Stimulated activated CD4-positive, alpha-beta T cell treated with anti-CD3 and anti-CD28 coated beads, Interleukin-1b, Interleukin-23, amount 100 ng/mL, for 48 hours (primary cell): ENCODE measurements around the gene GPRC5A.
"Not testable (repeated sequence)": the region's sequence is repeated elsewhere in the genome, so short reads cannot be mapped to it uniquely, and the experiment has no call there.

Experiments
- DNase-seq: peaks from one replicate; pipeline ENCODE4 v3.0.0-alpha.2; 2020

The GPRC5A gene

DNA sequence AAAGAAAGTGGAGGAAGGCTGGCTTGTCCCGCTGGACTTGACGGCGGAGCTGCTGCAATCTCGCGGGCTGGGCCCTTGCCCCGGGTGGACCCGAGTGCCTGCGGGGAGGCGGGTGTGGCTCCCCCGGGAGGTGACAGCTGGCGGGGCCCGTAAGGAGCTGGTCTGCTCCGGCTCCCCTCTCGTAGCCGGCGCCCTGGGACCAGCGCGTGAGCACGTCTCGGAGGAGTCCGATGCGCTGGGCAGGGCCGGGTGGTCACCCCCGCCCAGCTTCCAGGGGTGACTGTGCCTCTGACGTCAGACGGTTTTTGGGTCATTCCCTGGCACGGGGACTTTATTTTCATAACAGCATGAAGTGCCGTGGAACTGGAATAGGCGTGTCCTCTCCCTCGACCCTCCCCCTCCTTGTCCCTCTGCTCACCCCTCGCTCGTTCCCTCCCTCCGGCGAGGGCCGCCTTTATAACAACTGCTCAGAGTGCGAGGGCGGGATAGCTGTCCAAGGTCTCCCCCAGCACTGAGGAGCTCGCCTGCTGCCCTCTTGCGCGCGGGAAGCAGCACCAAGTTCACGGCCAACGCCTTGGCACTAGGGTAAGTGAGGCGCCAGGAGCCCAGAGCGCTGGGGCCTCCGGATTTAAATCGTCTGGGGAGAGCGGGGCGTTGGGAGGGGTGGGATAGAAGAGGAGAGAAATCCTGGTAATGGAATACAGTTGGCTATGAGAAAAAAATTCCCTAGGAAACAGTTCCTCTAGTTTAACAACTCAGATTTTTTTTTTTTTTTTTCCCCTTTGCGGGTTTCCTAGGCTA, at the start of gene GPRC5A:
TSS of gene GPRC5A (plus strand) at position 483 of the 801 bp plus-strand sequence. CDS start 16,688 bp downstream, outside the sequence.
- DNase-seq, result peak; percentile 30

DNA sequence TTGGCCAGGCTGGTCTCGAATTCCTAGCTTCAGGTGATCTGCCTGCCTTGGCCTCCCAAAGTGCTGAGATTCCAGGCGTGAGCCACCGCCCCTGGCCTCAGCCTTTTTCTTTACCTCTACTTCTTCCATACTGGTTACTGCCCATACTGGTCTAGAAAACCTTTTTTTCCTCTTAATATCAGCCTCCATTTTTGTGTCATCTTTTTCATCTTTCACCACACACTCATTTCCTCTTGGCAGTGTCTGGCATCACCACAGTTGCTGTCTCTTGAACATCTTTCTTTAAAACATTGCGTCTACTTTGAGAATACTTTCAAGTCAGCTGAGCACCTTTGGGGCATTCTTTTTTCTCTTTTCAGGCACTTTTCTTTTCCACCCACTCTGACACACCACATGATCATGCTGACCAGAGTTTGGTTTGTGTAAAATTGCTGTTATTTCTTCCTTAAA, 45.5 kb upstream of the GPRC5A start:
- no peak for DNase-seq

DNA sequence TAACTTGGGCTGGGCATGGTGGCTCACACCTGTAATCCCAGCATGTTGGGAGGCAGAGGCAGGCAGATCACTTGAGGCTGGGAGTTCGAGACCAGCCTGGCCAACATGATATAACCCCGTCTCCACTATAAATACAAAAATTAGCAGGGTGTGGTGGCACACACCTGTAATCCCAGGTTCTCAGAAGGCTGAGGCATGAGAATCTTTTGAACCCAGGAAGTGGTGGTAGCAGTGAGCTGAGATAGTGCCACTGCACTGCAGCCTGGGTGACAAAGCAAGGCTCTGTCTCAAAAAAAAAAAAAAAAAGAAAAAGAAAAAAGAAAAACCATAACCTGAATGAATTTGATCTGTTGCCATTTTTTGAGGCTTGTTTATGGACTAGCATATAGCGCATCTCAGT, 44.6 kb upstream of the GPRC5A start:
- not testable (repeated sequence) for DNase-seq

GRCh38 chr12:12853435-12853834, 37.9 kb upstream of the GPRC5A start:
- no peak for DNase-seq

DNA sequence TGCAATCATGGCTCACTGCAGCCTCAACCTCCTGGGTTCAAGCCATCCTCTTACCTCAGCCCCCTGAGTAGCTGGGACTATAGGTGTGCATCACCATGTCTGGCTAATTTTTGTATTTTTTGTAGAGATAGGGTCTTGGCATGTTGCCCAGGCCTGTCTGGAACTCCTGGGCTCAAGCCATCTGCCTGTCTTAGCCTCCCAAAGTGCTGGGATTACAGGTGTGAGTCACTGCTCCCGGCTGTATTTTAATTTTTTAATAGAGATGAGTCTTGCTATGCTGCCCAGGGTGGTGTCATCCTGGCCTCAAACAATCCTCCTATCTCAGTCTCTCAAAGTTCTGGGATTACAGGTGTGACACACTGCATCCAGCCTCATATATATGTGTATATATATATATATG, 31.7 kb upstream of the GPRC5A start:
- DNase-seq, result no peak

DNA sequence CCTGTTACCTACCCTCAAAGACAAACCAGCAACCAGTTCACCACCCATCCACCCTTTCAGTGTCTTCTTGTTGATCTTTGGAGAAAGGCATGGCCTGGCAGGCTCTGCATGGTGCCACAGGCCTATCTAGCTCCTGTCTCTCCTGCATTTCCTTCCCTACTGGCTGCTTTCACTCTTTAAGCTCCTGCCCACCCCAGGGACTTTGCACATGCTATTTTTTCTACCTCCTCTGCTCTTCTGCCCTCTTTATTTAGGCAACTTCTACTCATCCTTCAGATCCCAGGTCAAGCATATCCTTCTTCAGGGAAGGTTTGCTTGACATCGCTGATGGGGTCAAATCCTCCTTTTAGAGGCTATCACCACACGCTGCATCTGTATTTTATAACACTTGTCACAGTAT, 27.1 kb upstream of the GPRC5A start:
- DNase-seq, result no peak

DNA sequence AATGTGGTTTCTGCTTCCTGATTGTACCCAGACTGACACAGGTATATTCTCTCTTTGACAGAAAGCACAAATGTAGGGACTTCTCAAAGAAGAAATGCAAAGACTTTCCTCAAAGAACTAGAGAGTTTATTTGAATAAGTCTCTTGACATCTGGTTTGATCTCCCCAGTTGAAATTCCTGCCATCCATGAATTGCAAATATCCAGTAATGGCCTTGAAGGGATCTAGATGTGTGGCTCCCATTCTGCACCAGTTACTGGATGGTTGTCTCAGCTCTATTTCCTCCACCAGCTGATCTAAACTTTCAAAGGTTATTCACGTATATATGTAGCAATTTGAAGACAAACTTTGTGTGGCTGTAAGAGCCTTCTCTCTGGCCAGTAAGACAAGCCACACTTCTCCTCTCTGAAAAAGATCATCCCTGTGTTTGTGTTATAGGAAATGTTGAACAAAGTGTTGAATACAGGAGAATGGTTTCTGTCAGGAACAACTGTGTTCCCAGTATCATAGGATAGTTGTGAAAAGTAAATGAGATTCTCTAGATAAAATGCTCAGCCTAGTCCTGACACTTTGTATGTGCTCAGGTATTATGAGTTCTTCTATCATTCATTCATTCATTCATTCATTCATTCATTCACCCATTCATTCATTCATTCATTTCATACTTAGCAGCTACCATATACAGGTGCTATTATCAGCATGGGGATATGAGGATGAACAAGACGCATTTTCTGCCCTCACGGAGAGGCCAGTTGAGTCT, 22.7 kb upstream of the GPRC5A start:
- no peak for DNase-seq

- no peak for DNase-seq
Measured at GRCh38 chr12:12870465-12870864, 20.9 kb upstream of the GPRC5A start.

- DNase-seq, result no peak
Measured at GRCh38 chr12:12871587-12872138, 19.7 kb upstream of the GPRC5A start.

- no peak for DNase-seq
Measured at GRCh38 chr12:12872139-12872933, 19.0 kb upstream of the GPRC5A start.

GRCh38 chr12:12872934-12873275, 18.5 kb upstream of the GPRC5A start:
- no peak for DNase-seq

- DNase-seq, result no peak
Measured at GRCh38 chr12:12874029-12874428, 17.3 kb upstream of the GPRC5A start.

DNA sequence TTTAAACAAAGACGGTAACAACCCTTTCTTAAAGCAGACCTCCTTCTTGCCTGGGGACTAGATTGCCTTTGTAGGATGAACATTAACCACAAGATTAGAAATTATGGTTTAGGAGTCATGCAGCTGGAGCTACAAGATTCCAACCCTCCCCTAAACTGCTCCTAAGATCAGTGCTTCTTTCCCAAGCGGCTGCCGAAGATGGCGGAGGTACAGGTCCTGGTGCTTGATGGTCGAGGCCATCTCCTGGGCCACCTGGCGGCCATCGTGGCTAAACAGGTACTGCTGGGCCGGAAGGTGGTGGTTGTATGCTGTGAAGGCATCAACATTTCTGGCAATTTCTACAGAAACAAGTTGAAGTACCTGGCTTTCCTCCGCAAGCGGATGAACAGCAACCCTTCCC, 16.1 kb upstream of the GPRC5A start:
- DNase-seq, result not testable (repeated sequence)

DNA sequence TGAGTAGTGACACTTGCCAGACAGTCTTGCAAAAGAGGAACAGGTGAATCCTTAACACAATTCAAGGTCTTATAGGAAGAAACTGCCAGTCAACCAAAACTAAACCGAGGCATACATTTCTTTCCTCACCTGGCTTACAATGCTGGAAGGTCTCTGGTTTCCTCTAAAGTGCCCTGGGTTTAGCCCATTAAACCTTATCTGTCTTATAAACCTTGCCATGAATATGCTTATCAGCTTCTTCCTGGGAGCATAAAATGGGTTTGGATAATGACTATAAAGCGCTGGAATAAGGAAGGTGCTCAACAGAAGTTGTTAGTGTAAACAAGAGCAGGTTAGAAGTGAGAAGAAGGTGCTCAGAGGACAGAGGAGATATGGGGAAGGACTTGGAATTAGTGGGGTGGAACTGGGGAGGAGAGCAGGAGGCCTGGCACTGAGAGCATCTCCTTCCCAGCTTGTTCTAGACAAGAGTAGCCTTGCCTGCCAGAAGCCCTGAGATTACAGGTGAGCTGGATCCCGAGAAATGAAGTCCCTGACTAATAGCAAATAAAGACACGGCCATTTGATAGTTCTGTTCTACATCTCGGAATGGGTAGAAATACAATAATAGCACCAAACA, 14.1 kb upstream of the GPRC5A start:
- no peak for DNase-seq

DNA sequence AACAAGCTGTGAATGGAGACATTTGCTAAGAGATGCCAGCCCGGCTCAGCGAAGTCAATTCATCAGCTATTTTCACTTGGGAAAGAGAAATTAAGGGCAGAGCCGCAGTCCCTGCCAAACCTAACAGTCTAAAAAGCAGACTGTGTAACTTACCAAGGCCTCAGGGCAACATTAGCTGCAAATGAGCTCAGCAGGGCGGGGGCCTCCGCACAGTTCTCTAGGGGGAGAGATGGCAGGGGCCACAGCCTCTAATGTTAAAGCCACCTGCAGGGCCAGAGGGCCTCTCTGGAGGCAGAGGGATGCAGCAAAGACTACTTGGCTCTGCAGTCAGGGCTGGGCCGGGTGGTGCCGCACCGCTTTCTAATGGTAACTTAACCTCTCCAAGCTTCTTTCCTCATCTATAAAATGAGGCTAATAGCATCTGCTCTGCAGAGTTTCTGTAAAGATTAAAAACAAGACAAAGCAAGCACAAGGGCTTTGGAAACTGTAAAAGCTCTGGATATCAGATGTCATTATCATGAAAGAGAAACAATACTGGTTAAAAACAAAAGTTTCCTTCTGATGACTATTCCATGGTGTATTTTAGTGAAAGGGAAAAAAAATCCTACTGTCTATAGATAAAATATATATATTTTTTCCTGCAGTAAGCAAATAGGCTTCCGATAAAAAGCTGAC, 13.4 kb upstream of the GPRC5A start:
- DNase-seq, result no peak

DNA sequence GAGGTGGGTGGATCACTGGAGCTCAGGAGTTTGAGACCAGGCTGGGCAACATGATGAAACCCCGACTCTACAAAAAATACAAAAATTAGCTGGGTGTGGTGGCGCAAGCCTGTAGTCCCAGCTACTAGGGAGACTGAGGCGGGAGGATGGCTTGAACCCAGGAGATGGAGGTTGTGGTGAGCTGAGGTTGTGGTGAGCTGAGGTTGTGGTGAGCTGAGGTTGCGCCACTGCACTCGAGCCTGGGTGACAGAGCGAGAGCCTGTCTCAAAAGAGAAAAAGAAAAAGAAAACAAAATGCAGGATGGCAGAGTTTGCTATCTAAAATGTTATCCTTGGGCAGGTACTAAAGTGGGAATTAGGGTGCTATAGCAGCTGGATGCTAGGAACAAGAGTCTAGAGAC, 10.8 kb upstream of the GPRC5A start:
- DNase-seq, result no peak

DNA sequence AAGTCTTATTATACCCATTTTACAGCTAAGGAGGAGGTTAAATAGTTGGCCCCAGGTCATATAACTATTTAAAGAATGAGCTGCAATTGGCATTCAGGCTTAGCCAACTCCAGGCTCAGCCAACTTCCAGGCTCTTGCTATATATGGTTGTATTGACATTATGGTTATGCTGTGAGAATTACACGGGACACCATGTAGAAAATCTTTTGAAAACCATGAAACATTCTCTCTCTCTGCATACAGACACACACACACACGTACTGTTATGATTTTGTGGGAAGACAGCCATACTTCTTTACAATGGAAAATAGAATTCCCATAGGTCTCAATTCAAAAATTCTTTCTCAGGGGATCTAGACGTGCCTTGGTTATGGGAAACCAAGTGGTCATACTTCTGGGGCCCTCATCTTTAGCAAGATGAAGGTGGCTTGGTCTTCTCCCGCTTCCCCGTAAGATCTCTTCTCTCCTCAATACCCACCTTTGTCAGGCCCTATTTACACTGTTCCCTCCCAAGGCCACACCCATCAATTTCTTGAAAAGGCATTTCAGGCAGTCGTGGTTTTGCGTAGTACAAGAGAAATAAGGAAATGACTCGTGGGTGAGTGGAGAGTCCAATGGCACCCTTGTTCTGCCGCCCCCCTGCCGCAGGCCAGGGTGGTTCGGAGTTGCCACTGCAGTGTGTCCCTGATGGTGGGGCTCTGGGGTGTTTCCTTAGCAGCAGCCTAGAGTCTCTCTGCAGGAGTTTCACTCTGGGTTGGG, 10.0 kb upstream of the GPRC5A start:
- DNase-seq, result no peak

DNA sequence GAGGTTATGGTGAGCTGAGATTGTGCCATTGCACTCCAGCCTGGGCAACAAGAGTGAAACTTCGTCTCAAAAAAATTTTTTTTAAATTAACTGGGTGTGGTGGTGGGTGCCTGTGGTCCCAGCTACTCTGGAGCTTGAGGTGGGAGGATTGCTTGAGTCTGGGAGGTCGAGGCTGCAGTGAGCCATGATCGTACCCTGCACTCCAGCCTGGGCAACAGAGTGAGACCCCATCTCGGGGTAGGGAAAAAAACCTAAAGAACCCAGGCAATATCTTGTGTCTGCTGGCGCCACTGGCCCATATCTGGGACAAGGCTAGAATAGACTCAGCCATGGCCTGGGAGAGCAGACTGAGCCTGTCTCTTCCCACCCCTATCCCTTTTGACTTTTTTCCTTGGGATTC, 9.1 kb upstream of the GPRC5A start:
- DNase-seq, result no peak

DNA sequence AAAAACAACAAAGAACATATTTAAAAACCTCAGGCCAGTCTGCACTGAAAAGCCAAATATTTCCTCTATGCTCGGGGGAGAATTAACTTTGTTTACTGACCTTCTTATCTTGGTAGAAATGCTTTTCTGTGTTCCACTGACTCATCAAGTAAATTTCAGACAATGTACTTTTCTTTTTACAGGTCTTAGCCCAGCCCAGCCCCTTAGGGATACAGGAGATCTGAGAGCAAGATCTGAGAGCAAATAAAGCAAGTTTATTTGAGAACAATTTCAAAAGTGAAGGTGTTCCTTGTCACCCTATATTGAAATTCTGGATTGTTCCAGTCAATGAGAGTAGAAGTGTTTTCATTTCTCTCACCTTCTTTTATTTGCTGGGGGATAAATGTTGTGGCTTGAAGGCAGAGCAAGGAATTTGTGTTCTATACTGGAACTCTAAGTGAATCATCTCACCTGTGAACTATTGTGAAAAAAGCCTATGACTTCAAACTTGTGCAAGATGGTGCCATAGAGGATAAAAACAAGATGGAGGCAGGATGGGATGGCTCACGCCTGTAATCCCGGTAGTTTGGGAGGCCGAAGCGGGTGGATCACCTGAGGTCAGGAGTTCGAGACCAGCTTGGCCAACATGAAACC, 7.9 kb upstream of the GPRC5A start:
- DNase-seq, result no peak

DNA sequence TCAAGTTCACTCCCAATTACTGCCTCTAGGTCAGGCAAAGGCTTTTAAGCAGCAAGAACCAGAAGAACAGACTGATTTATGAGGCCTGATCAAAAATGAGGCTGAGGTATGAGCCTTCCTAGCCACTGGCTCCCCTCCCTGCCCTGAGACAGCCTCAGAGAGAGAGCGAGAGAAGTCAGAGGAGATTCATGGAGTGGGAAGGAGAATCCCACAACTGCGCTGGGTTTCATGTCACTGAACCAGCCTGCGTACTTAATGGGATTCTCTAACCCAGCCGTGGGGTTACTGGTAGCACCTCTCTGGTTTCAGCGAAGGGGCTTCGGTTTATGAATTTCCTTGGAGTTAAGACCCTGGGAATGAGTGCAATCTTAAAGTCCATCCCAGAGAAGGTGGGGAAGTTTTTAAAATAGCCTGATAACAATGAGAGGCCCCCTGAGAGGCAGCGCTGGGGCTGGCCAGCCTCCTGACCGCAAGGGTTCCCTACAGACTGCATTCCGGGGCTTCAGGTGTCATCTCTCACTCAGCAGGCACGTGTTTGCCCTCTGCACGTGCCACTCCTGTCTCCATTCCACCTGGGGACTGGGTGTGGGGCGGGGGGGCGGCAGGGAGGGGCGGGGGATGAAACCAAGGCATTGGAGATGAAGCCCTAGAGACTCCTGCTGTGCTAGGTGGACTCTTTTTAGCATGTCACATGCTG, 6.1 kb upstream of the GPRC5A start:
- DNase-seq, result no peak
